Endothelial cell of umbilical vein (primary cell): Measurements from ENCODE around the gene ST6GALNAC4. TPM values are rescaled to one million over a fixed set of nuclear protein-coding genes. Genes with fewer than 3 reads are reported as not detected.

Experiments used
- BruUV-seq: library from RNA; stranded (reverse); fragments of 400-500 nt; replicated peaks from 2 replicates; lab custom pipeline; 2021; lab: Mats Ljungman, UMichigan
- CTCF ChIA-PET: fragments of 300-600, 350-600 bp; sonication (Branson Sonifier 250); formaldehyde crosslinking; loops from one replicate; lab custom pipeline; 2021; ENCODE audit warnings: antibody characterized with exemption, inconsistent platforms; lab: Charles Lee
- POLR2A ChIA-PET: fragments of 300-600, 350-600 bp; sonication (Branson Sonifier 250); formaldehyde crosslinking; loops from one replicate; lab custom pipeline; 2021; ENCODE audit warnings: antibody characterized with exemption, inconsistent platforms; lab: Charles Lee
- DNase-seq: peaks from one replicate; pipeline ENCODE4 v3.0.0-alpha.2; 2011; ENCODE audit warnings: low read depth, low spot score
- FAIRE-seq: peaks from 2 replicates; lab custom pipeline; 2011; peaks lifted over from hg19 to GRCh38; lab: Jason Lieb, UNC
- H2AFZ ChIP-seq: 2 replicates; pipeline ENCODE4 v1.6.0; 2012; ENCODE audit warnings: low read depth, low read length, control low read depth, inconsistent platforms
- H3K27ac ChIP-seq: 2 replicates; pipeline ENCODE4 v1.5.1; 2011; ENCODE audit warnings: low read depth, mild to moderate bottlenecking, control low read depth, low read length, moderate library complexity; ENCODE audit not compliant: insufficient read depth
- H3K27me3 ChIP-seq, 2 experiments: 2 replicates each; pipeline versions ENCODE4 v1.6.0 to v1.6.1; 2011; ENCODE audit warnings: low read length in 2 of 2, mixed read lengths in 1 of 2; ENCODE audit not compliant: control insufficient read depth in 2 of 2, insufficient read depth in 2 of 2
- H3K36me3 ChIP-seq, 2 experiments: 2 replicates in 1 of 2; 3 replicates in 1 of 2; pipeline ENCODE4 v1.5.1; 2011; ENCODE audit warnings: low read length in 2 of 2, mild to moderate bottlenecking in 1 of 2, moderate library complexity in 1 of 2; ENCODE audit not compliant: control insufficient read depth in 2 of 2, insufficient read depth in 2 of 2; ENCODE audit errors: extremely low read depth in 1 of 2
- H3K4me1 ChIP-seq: 3 replicates; pipeline ENCODE4 v1.5.1; 2011; ENCODE audit warnings: mild to moderate bottlenecking, low read length; ENCODE audit not compliant: control insufficient read depth, insufficient read depth; ENCODE audit errors: extremely low read depth
- H3K4me2 ChIP-seq: 2 replicates; pipeline ENCODE4 v1.6.1; 2011; ENCODE audit warnings: low read length, control low read depth, mixed read lengths; ENCODE audit not compliant: insufficient read depth
- H3K4me3 ChIP-seq, 3 experiments: fragments of 200-600 bp in 1 of 3; sonication (generic), shearing (Covaris generic) in 1 of 3; replicated peaks in 1 of 3; 2 replicates each; pipeline ENCODE4 v1.5.1; 2011 to 2016; ENCODE audit warnings: control low read depth in 3 of 3, low read length in 3 of 3, mild to moderate bottlenecking in 2 of 3, inconsistent platforms in 1 of 3, low read depth in 1 of 3, moderate library complexity in 1 of 3; ENCODE audit not compliant: insufficient read depth in 1 of 3
- H3K79me2 ChIP-seq: 2 replicates; pipeline ENCODE4 v1.6.0; 2012; ENCODE audit warnings: low read length, inconsistent platforms; ENCODE audit not compliant: control insufficient read depth, insufficient read depth
- H3K9ac ChIP-seq: replicated peaks from 2 replicates; pipeline ENCODE3; 2011; ENCODE audit warnings: low read length, control low read depth; ENCODE audit not compliant: insufficient read depth; ENCODE audit errors: extremely low read depth
- H3K9me1 ChIP-seq: replicated peaks from 3 replicates; pipeline ENCODE4 v1.6.0; 2011; ENCODE audit warnings: mild to moderate bottlenecking, low read length; ENCODE audit not compliant: control insufficient read depth, insufficient read depth; ENCODE audit errors: extremely low read depth
- H3K9me3 ChIP-seq: replicated peaks from 2 replicates; pipeline ENCODE4 v1.5.1; 2012; ENCODE audit warnings: low read length, inconsistent platforms; ENCODE audit not compliant: control insufficient read depth, insufficient read depth
- H4K20me1 ChIP-seq: replicated peaks from 2 replicates; pipeline ENCODE3; 2011; ENCODE audit warnings: mild to moderate bottlenecking, low read length; ENCODE audit not compliant: control insufficient read depth, insufficient read depth; ENCODE audit errors: extremely low read depth
- EZH2 ChIP-seq: IDR thresholded peaks from 2 replicates; pipeline ENCODE4 v1.6.1; 2012; ENCODE audit warnings: borderline replicate concordance, low read depth, mild to moderate bottlenecking, moderate library complexity, low read length, inconsistent platforms; ENCODE audit not compliant: severe bottlenecking
- FOS ChIP-seq: IDR thresholded peaks from 2 replicates; pipeline ENCODE4 v1.6.1; 2011; ENCODE audit warnings: mild to moderate bottlenecking, low read length, moderate library complexity, borderline replicate concordance; ENCODE audit not compliant: insufficient read depth
- GATA2 ChIP-seq: IDR thresholded peaks from 2 replicates; pipeline ENCODE4 v1.7.0; 2011; ENCODE audit warnings: low read depth, mild to moderate bottlenecking, moderate library complexity, mixed read lengths, low read length; ENCODE audit not compliant: insufficient read length, insufficient read depth
- JUN ChIP-seq: IDR thresholded peaks from 2 replicates; pipeline ENCODE4 v1.6.1; 2011; ENCODE audit warnings: borderline replicate concordance, low read depth; ENCODE audit not compliant: insufficient read length, insufficient read depth
- MYC ChIP-seq: IDR thresholded peaks from one replicate; pipeline ENCODE4 v1.6.1; 2011; ENCODE audit warnings: mild to moderate bottlenecking, low read depth, low read length
- POLR2A ChIP-seq: IDR thresholded peaks from 2 replicates; pipeline ENCODE4 v1.6.1; 2012; ENCODE audit warnings: low read depth, mild to moderate bottlenecking, control low read depth, low read length
- POLR2AphosphoS5 ChIP-seq: IDR thresholded peaks from 2 replicates; pipeline ENCODE4 v1.6.1; 2012; ENCODE audit warnings: low read depth, mild to moderate bottlenecking, control low read depth, low read length, moderate library complexity; ENCODE audit not compliant: insufficient read depth
- dilution Hi-C: fragments of 300-500 bp; cut with MboI; formaldehyde crosslinking; loops from one replicate; pipeline ENCODE4 v1.15.0; 2019; ENCODE audit warnings: low sequenced_read_pairs; ENCODE audit not compliant: extremely low pct_ligation_motif_present
- intact Hi-C: fragments of 100-400 bp; cut with micrococcal nuclease; formaldehyde crosslinking; loops from one replicate; pipeline ENCODE4 v1.10.0; 2022
- polyA plus RNA-seq, 4 experiments: library from polyadenylated mRNA; depleted of rRNA in 3 of 4; stranded (reverse) in 3 of 4; unstranded in 1 of 4; fragments of >200 nt; gene quantifications; 2 replicates each; pipeline versions ENCODE4 v1.2.1 to v1.2.3, GENCODE V29; 2011 to 2012; ENCODE audit warnings: missing spikeins in 1 of 4
- total RNA-seq: library from RNA; stranded (reverse); gene quantifications from 2 replicates; pipeline ENCODE4 v1.2.3, GENCODE V29; 2021
- TF ChIP-seq, protein P1 (sequence below), 2 donors: IDR thresholded peaks; 1 replicate in 1 of 2; 2 replicates in 1 of 2; pipeline ENCODE4 v1.5.1; 2011; ENCODE audit warnings: low read length in 2 of 2, mild to moderate bottlenecking in 2 of 2, moderate library complexity in 2 of 2, control low read depth in 1 of 2, inconsistent platforms in 1 of 2, low read depth in 1 of 2; ENCODE audit not compliant: insufficient read depth in 1 of 2; ENCODE audit errors: extremely low read depth in 1 of 2
- TF ChIP-seq, protein P2 (sequence below): IDR thresholded peaks from 2 replicates; pipeline ENCODE4 v1.6.1; 2011; ENCODE audit not compliant: insufficient read depth, insufficient read length

ST6GALNAC4 gene
- total and polyA plus RNA-seq, 2 donors (not counting 3 experiments of a cell fraction or from before 2014, with no cell fraction given) = 45.9 to 85.3 TPM

GRCh38 chr9:127899128-127899943 is 17.5 kb downstream of the ST6GALNAC4 start, which contains the start of gene ST6GALNAC6:
ST6GALNAC6 (minus strand) TSS chr9:127899603; CDS start chr9:127897981, 1,622 bp downstream.
- DNase-seq (peak; percentile 56), FAIRE-seq (peak; percentile 53)
- H3K9me3 ChIP-seq = no peaks in the 10 kb centered on the region
- TF ChIP-seq JUN (no peak), EZH2 (no peak), GATA2 (no peak), FOS (no peak), POLR2A (peak; percentile 57), MYC (no peak), POLR2AphosphoS5 (peak; percentile 83)
- TF ChIP-seq, protein P1, sequence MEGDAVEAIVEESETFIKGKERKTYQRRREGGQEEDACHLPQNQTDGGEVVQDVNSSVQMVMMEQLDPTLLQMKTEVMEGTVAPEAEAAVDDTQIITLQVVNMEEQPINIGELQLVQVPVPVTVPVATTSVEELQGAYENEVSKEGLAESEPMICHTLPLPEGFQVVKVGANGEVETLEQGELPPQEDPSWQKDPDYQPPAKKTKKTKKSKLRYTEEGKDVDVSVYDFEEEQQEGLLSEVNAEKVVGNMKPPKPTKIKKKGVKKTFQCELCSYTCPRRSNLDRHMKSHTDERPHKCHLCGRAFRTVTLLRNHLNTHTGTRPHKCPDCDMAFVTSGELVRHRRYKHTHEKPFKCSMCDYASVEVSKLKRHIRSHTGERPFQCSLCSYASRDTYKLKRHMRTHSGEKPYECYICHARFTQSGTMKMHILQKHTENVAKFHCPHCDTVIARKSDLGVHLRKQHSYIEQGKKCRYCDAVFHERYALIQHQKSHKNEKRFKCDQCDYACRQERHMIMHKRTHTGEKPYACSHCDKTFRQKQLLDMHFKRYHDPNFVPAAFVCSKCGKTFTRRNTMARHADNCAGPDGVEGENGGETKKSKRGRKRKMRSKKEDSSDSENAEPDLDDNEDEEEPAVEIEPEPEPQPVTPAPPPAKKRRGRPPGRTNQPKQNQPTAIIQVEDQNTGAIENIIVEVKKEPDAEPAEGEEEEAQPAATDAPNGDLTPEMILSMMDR (IDR thresholded peaks at IDR 0.05; ENCODE audit: extremely low read depth in 1 of 2, insufficient read depth in 1 of 2, low read depth in 1 of 2, low read length in 2 of 2) = no peak
- TF ChIP-seq, protein P2, sequence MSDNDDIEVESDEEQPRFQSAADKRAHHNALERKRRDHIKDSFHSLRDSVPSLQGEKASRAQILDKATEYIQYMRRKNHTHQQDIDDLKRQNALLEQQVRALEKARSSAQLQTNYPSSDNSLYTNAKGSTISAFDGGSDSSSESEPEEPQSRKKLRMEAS = no peak
- CTCF ChIA-PET = interaction anchor here (0.9 to 2.7 kb wide), 8 partner anchors 9 to 165 kb away, joined by 3 to 12 read pairs (median 6); partner anchors contain the start of genes ST6GALNAC4 and TOR2A
- H4K20me1 ChIP-seq = no peaks in the 10 kb centered on the region
- peak within 1 kb of the TSS; percentile 85 for H3K9ac ChIP-seq
- peak within 1 kb of the TSS; percentile 60 to 74 (median 62) for H3K4me3 ChIP-seq
- H3K27ac ChIP-seq = peak within 1 kb of the TSS; percentile 35
- POLR2A ChIA-PET = interaction anchor here (1.0 kb wide), 1 partner anchor 106 kb away, joined by 4 read pairs; no protein-coding TSS in a partner anchor
- no TSS peak for BruUV-seq
- peak within 1 kb of the TSS; percentile 91 for H2AFZ ChIP-seq
- no peaks in the 10 kb centered on the region for H3K9me1 ChIP-seq
- dilution Hi-C loops = no loop called here
- intact Hi-C loops = loop anchor here (1.0 to 2.0 kb wide), 2 partner anchors 17 kb away; partner anchors contain the start of gene ST6GALNAC4
- no peaks in the 10 kb centered on the region for H3K27me3 ChIP-seq
- peaks cover 2 to 18% of the 10 kb centered on the region in 2 experiments for H3K36me3 ChIP-seq
- peaks cover 11% of the 10 kb centered on the region for H3K79me2 ChIP-seq
- H3K4me1 ChIP-seq = peaks cover 25% of the 10 kb centered on the region
- H3K4me2 ChIP-seq = peak within 1 kb of the TSS; percentile 69
